ENCODE measurements around the gene CELA3A. TPM values are rescaled to one million over a fixed set of nuclear protein-coding genes. Genes with fewer than 3 reads are reported as not detected.

Gene CELA3A
- total and polyA plus RNA-seq, 2 of the 13 experiments (the other 11 are each of a cell fraction or from before 2014, with no cell fraction given), result 0.09 TPM; not detected in 1

DNA sequence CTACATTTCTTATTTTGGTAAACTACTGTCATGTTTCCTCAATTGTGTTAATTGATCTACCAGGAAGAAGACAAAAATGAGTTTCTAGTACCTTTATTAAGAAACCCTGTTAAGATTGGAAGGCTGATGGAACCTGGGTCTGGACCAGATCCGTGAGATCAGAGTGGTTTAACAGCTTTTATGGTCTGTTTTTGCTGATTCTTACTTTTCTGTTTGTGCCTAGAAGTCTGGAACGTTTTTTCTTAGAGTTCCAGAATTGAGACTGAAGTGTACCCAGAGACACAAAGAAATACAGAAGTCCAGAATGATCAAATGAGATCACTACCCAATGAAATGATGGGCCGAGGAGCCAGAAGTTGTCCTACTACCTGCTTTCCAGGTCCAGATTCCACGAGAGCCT lies 28.6 kb downstream of the CELA3A start:
- Histone ChIP-seq H3K79me2 (ENCODE audit: insufficient read depth, low read length) (peaks cover 5% of the 10 kb centered on the region), H3K4me1 (ENCODE audit: insufficient read depth, low read length) (peaks cover 21% of the 10 kb centered on the region), H3K4me3 (replicated peaks in 1 of 3; ENCODE audit: insufficient read depth in 1 of 3, low read depth in 2 of 3, low read length in 3 of 3) (no peak overlapping the region), H3K9me3 (ENCODE audit: low read length) (no peaks in the 10 kb centered on the region), H3K36me3 (replicated peaks in 1 of 2; ENCODE audit: control insufficient read depth in 1 of 2, insufficient read depth in 2 of 2, low read length in 2 of 2) (no peaks in the 10 kb centered on the region), H3K27ac (ENCODE audit: extremely low read length, insufficient read depth, low read length) (no peak overlapping the region), H3K27me3 (ENCODE audit: control insufficient read depth in 1 of 2, insufficient read depth in 2 of 2, low read length in 2 of 2) (no peaks in the 10 kb centered on the region), H4K20me1 (ENCODE audit: insufficient read depth, low read length) (no peaks in the 10 kb centered on the region), H2AFZ (ENCODE audit: low read length) (no peak overlapping the region), H3K9ac (ENCODE audit: insufficient read depth, low read depth, low read length) (no peak overlapping the region), H3K4me2 (ENCODE audit: low read depth, low read length) (no peak overlapping the region)
- intact Hi-C loops (cut with micrococcal nuclease; ENCODE audit: unreplicated experiment) (no loop called here), in situ Hi-C loops (cut with HindIII; ENCODE audit: extremely low pct_ligation_motif_present, low pct_unique_long_range_greater_than_20kb) (no loop called here)
- BruUV-seq (replicated peaks), result no TSS peak
- CTCF ChIA-PET (ENCODE audit: low intra/inter-chr PET ratio, low total read pairs), result no interaction called here
- FAIRE-seq (no peak), ATAC-seq (no peak), DNase-seq (ENCODE audit: low spot score) (no peak)
- WGBS (ENCODE audit: low lambda C conversion rate), result 84% methylated on average over 4 of the region's 4 CpGs
- POLR2A ChIA-PET, result interaction anchor here (0.7 to 0.9 kb wide), 2 partner anchors 10 to 446 kb away, joined by 3 read pairs; no protein-coding TSS in a partner anchor
- TF ChIP-seq MAFK (conservative IDR thresholded peaks at IDR 0.05 in 1 of 2, IDR thresholded peaks at IDR 0.05 in 1 of 2; ENCODE audit: low read length in 2 of 2) (peak; percentile 8 to 45; a peak in 2 of 4 replicates), PTBP1 (IDR thresholded peaks at IDR 0.05; ENCODE audit: low read depth, low read length, poor library complexity, severe bottlenecking) (no peak)

DNA sequence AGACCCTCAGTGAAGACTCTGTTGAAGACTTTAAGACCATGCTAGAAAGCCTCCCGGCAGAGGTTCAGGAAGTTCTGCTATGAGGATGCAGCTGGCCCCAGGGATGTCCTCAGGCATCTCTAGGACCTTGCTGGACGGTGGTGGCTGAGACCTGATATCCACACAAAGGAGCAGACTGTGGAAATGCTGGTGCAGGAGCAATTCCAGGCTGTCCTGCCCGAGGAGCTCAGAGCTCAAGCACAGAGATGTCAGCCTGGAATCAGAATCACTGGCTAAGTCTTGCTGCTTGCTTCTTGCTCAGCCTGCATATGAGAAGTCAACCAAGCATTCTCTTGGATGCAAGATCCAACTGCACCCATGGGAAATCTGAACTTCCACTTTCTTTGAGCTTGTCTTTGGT lies 29.0 kb downstream of the CELA3A start:
- peaks cover 5% of the 10 kb centered on the region for H3K79me2 ChIP-seq (ENCODE audit: insufficient read depth, low read length)
- H3K4me3 ChIP-seq (replicated peaks in 1 of 3; ENCODE audit: insufficient read depth in 1 of 3, low read depth in 2 of 3, low read length in 3 of 3), result no peak overlapping the region
- H3K36me3 ChIP-seq (replicated peaks in 1 of 2; ENCODE audit: control insufficient read depth in 1 of 2, insufficient read depth in 2 of 2, low read length in 2 of 2), result no peaks in the 10 kb centered on the region
- H3K4me2 ChIP-seq (ENCODE audit: low read depth, low read length), result no peak overlapping the region
- no peaks in the 10 kb centered on the region for H3K27me3 ChIP-seq (ENCODE audit: control insufficient read depth in 1 of 2, insufficient read depth in 2 of 2, low read length in 2 of 2)
- DNase-seq (ENCODE audit: low spot score) (no peak), ATAC-seq (no peak), FAIRE-seq (no peak)
- no peak overlapping the region for H3K27ac ChIP-seq (ENCODE audit: extremely low read length, insufficient read depth, low read length)
- POLR2A ChIA-PET, result interaction anchor here (0.7 to 0.9 kb wide), 2 partner anchors 10 to 447 kb away, joined by 3 read pairs; no protein-coding TSS in a partner anchor
- CTCF ChIA-PET (ENCODE audit: low intra/inter-chr PET ratio, low total read pairs), result no interaction called here
- H4K20me1 ChIP-seq (ENCODE audit: insufficient read depth, low read length), result no peaks in the 10 kb centered on the region
- H3K4me1 ChIP-seq (ENCODE audit: insufficient read depth, low read length), result peaks cover 21% of the 10 kb centered on the region
- no peak overlapping the region for H2AFZ ChIP-seq (ENCODE audit: low read length)
- no peaks in the 10 kb centered on the region for H3K9me3 ChIP-seq (ENCODE audit: low read length)
- in situ Hi-C loops (cut with HindIII; ENCODE audit: extremely low pct_ligation_motif_present, low pct_unique_long_range_greater_than_20kb) (no loop called here), intact Hi-C loops (cut with micrococcal nuclease; ENCODE audit: unreplicated experiment) (no loop called here)
- no TSS peak for BruUV-seq (replicated peaks)
- H3K9ac ChIP-seq (ENCODE audit: insufficient read depth, low read depth, low read length), result no peak overlapping the region
- 86% methylated on average over 3 of the region's 3 CpGs for WGBS (ENCODE audit: low lambda C conversion rate)
- TF ChIP-seq, protein P1, sequence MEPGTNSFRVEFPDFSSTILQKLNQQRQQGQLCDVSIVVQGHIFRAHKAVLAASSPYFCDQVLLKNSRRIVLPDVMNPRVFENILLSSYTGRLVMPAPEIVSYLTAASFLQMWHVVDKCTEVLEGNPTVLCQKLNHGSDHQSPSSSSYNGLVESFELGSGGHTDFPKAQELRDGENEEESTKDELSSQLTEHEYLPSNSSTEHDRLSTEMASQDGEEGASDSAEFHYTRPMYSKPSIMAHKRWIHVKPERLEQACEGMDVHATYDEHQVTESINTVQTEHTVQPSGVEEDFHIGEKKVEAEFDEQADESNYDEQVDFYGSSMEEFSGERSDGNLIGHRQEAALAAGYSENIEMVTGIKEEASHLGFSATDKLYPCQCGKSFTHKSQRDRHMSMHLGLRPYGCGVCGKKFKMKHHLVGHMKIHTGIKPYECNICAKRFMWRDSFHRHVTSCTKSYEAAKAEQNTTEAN (CRISPR knock-in tag; conservative IDR thresholded peaks at IDR 0.05), result no peak
- TF ChIP-seq RFXANK (CRISPR knock-in tag; IDR thresholded peaks at IDR 0.05) (no peak), SOX6 (IDR thresholded peaks at IDR 0.05) (no peak), SOX6 (CRISPR knock-in tag; IDR thresholded peaks at IDR 0.05) (no peak), CENPT (CRISPR knock-in tag; IDR thresholded peaks at IDR 0.05; ENCODE audit: low read depth) (no peak), ZNF207 (IDR thresholded peaks at IDR 0.05; ENCODE audit: borderline replicate concordance) (no peak), SMAD1 (CRISPR knock-in tag; IDR thresholded peaks at IDR 0.05; ENCODE audit: borderline replicate concordance, low read depth) (no peak), ZNF451 (CRISPR knock-in tag; IDR thresholded peaks at IDR 0.05) (no peak)
- TF ChIP-seq, protein P2, sequence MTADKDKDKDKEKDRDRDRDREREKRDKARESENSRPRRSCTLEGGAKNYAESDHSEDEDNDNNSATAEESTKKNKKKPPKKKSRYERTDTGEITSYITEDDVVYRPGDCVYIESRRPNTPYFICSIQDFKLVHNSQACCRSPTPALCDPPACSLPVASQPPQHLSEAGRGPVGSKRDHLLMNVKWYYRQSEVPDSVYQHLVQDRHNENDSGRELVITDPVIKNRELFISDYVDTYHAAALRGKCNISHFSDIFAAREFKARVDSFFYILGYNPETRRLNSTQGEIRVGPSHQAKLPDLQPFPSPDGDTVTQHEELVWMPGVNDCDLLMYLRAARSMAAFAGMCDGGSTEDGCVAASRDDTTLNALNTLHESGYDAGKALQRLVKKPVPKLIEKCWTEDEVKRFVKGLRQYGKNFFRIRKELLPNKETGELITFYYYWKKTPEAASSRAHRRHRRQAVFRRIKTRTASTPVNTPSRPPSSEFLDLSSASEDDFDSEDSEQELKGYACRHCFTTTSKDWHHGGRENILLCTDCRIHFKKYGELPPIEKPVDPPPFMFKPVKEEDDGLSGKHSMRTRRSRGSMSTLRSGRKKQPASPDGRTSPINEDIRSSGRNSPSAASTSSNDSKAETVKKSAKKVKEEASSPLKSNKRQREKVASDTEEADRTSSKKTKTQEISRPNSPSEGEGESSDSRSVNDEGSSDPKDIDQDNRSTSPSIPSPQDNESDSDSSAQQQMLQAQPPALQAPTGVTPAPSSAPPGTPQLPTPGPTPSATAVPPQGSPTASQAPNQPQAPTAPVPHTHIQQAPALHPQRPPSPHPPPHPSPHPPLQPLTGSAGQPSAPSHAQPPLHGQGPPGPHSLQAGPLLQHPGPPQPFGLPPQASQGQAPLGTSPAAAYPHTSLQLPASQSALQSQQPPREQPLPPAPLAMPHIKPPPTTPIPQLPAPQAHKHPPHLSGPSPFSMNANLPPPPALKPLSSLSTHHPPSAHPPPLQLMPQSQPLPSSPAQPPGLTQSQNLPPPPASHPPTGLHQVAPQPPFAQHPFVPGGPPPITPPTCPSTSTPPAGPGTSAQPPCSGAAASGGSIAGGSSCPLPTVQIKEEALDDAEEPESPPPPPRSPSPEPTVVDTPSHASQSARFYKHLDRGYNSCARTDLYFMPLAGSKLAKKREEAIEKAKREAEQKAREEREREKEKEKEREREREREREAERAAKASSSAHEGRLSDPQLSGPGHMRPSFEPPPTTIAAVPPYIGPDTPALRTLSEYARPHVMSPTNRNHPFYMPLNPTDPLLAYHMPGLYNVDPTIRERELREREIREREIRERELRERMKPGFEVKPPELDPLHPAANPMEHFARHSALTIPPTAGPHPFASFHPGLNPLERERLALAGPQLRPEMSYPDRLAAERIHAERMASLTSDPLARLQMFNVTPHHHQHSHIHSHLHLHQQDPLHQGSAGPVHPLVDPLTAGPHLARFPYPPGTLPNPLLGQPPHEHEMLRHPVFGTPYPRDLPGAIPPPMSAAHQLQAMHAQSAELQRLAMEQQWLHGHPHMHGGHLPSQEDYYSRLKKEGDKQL (CRISPR knock-in tag; IDR thresholded peaks at IDR 0.05; ENCODE audit: low read depth), result no peak
